B cell (primary cell): ENCODE results near the gene RASSF4. TPM values are rescaled to one million over a fixed set of nuclear protein-coding genes. Genes with fewer than 3 reads are reported as not detected.

Source experiments
- ATAC-seq: fragments of 200-7000 bp; cut with Tn5 transposase; one replicate; pipeline ENCODE4 v1.10.0; 2021; ENCODE audit warnings: low read depth, mild to moderate bottlenecking, moderate number of reproducible peaks, moderate library complexity
- CTCF ChIA-PET: fragments of 350-600 bp; sonication (Branson Sonifier 250); formaldehyde crosslinking; loops from one replicate; lab custom pipeline; 2021; ENCODE audit warnings: antibody characterized with exemption, inconsistent platforms; lab: Charles Lee
- POLR2A ChIA-PET: fragments of 350-600 bp; sonication (Branson Sonifier 250); formaldehyde crosslinking; loops from one replicate; lab custom pipeline; 2021; ENCODE audit warnings: antibody characterized with exemption; lab: Charles Lee
- DNase-seq: peaks from one replicate; pipeline ENCODE4 v3.0.0; 2013
- H2AFZ ChIP-seq: 2 replicates; pipeline ENCODE4 v1.6.1; 2012; ENCODE audit warnings: mild to moderate bottlenecking, low read depth, low read length; ENCODE audit not compliant: insufficient read depth, poor library complexity, severe bottlenecking
- H3K27ac ChIP-seq, 2 donors: 1 replicate in 1 of 2; 2 replicates in 1 of 2; pipeline ENCODE4 v1.5.1; 2012 to 2013; ENCODE audit warnings: low read length in 2 of 2, mild to moderate bottlenecking in 2 of 2, moderate library complexity in 1 of 2
- H3K27me3 ChIP-seq, 4 experiments: fragments of 200-600 bp in 1 of 4; sonication (generic) in 1 of 4; replicated peaks in 1 of 4; 1 replicate in 2 of 4; 2 replicates in 2 of 4; pipeline versions ENCODE4 v1.6.1 to v1.7.0; 2013 to 2016; ENCODE audit warnings: low read length in 3 of 4, mild to moderate bottlenecking in 2 of 4, mixed read lengths in 1 of 4, moderate library complexity in 1 of 4; ENCODE audit not compliant: insufficient read depth in 4 of 4, control insufficient read depth in 3 of 4; ENCODE audit errors: control extremely low read depth in 1 of 4
- H3K36me3 ChIP-seq, 2 experiments: replicated peaks in 1 of 2; 1 replicate in 1 of 2; 2 replicates in 1 of 2; pipeline versions ENCODE4 v1.6.1 to v1.7.1; 2013; ENCODE audit warnings: low read length in 1 of 2; ENCODE audit not compliant: insufficient read depth in 2 of 2, control insufficient read depth in 1 of 2; ENCODE audit errors: control extremely low read depth in 1 of 2, extremely low read depth in 1 of 2
- H3K4me1 ChIP-seq, 2 donors: fragments of 200-600 bp in 1 of 2; sonication (generic) in 1 of 2; 1 replicate in 1 of 2; 2 replicates in 1 of 2; pipeline versions ENCODE4 v1.5.1 to v1.6.1; 2013 to 2017; ENCODE audit warnings: low read length in 2 of 2; ENCODE audit not compliant: control insufficient read depth in 2 of 2, insufficient read depth in 2 of 2
- H3K4me2 ChIP-seq: replicated peaks from 2 replicates; pipeline ENCODE3; 2012; ENCODE audit warnings: mild to moderate bottlenecking, low read depth, low read length; ENCODE audit not compliant: poor library complexity, severe bottlenecking
- H3K4me3 ChIP-seq, 5 experiments: fragments of 200-600 bp in 1 of 5; sonication (generic) in 1 of 5; 1 replicate in 3 of 5; 2 replicates in 2 of 5; pipeline versions ENCODE4 v1.5.1 to v1.7.0; 2011 to 2016; ENCODE audit warnings: low read length in 4 of 5, mild to moderate bottlenecking in 4 of 5, low read depth in 2 of 5, control low read depth in 1 of 5, moderate library complexity in 1 of 5; ENCODE audit not compliant: insufficient read depth in 1 of 5; ENCODE audit errors: control extremely low read depth in 1 of 5, extremely low read depth in 1 of 5
- H3K79me2 ChIP-seq: fragments of 200-600 bp; sonication (generic); one replicate; pipeline ENCODE4 v1.6.0; 2016; ENCODE audit warnings: low read length; ENCODE audit not compliant: control insufficient read depth, insufficient read depth
- H3K9ac ChIP-seq: fragments of 200-600 bp; sonication (generic); 2 replicates; pipeline ENCODE4 v1.6.1; 2017; ENCODE audit warnings: mild to moderate bottlenecking, low read length, moderate library complexity
- H3K9me3 ChIP-seq, 3 donors: one replicate each; pipeline versions ENCODE4 v1.6.1 to v1.7.1; 2013; ENCODE audit warnings: low read length in 2 of 3; ENCODE audit not compliant: control insufficient read depth in 2 of 3, insufficient read depth in 1 of 3; ENCODE audit errors: control extremely low read depth in 1 of 3
- H4K20me1 ChIP-seq: 2 replicates; pipeline ENCODE4 v1.6.0; 2012; ENCODE audit warnings: mild to moderate bottlenecking, low read length; ENCODE audit not compliant: insufficient read depth, control insufficient read depth, poor library complexity, severe bottlenecking
- H3K27ac Mint-ChIP-seq: one replicate; pipeline ENCODE4 v1.8.0; 2021; ENCODE audit warnings: mixed read lengths
- H3K27me3 Mint-ChIP-seq: one replicate; pipeline ENCODE4 v1.8.0; 2021; ENCODE audit warnings: mixed read lengths
- H3K4me1 Mint-ChIP-seq: one replicate; pipeline ENCODE4 v1.8.0; 2021; ENCODE audit warnings: mixed read lengths
- H3K4me3 Mint-ChIP-seq: one replicate; pipeline ENCODE4 v1.8.0; 2021; ENCODE audit warnings: mixed read lengths
- H3K9me3 Mint-ChIP-seq: one replicate; pipeline ENCODE4 v1.8.0; 2022; ENCODE audit warnings: mixed read lengths; ENCODE audit not compliant: insufficient read depth
- CTCF ChIP-seq: fragments of 200-600 bp; IDR thresholded peaks from one replicate; pipeline ENCODE4 v1.8.0; 2022; ENCODE audit warnings: antibody characterized with exemption, mild to moderate bottlenecking
- EZH2 ChIP-seq: IDR thresholded peaks from 2 replicates; pipeline ENCODE4 v1.6.1; 2012; ENCODE audit warnings: borderline replicate concordance, low read depth, mild to moderate bottlenecking, moderate library complexity, low read length; ENCODE audit not compliant: insufficient read depth, poor library complexity, severe bottlenecking
- WGBS: methylation state at CpG from one replicate; pipeline ENCODE4 v1.1.5; 2013; ENCODE audit warnings: missing lambda C conversion rate; ENCODE audit not compliant: insufficient coverage; 5-methylcytosine and 5-hydroxymethylcytosine counted together
- intact Hi-C: fragments of 100-400 bp; cut with micrococcal nuclease; formaldehyde crosslinking; loops from one replicate; pipeline ENCODE4 v1.10.0; 2022
- polyA plus RNA-seq: library from polyadenylated mRNA; depleted of rRNA; stranded (reverse); fragments of >200 nt; gene quantifications from 2 replicates; pipeline ENCODE4 v1.2.3, GENCODE V29; 2012
- total RNA-seq, 2 donors: library from RNA; stranded (reverse); fragments of 120-200 nt in 1 of 2; gene quantifications; 1 replicate in 1 of 2; 2 replicates in 1 of 2; pipeline versions ENCODE4 v1.2.3 to v1.2.4, GENCODE V29; 2013 to 2022

The RASSF4 gene
- total and polyA plus RNA-seq, 2 donors (not counting 1 experiment from before 2014, with no cell fraction given): 1.9 to 2.6 TPM

DNA sequence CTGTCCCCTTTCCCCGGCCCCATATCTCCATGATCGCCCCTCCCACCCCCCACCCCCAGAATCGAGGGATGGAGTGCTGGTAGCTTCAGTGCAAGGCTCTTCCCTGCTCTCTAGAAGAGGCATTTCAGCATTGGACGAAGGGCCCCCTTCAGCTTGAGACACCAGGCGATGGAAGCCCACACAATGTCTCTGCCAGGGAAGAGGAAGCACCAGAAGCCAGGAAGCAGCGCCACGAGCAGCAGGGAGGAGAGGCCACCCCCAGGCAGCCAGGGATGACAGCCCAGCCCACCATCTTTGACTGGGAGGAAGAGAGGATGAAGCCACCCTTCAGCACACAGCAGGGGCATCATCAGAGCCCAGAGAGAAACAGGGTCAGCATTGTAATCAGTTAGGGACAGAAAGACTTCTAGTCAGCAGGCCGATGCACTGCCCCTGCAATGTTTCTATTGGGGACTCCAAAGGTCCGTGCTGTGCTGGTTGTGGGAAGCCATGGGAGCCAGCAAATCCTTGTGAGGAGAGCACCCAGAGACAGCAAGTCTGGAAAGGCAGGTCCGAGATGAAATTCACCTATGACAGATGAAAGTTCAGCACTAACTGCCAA is 32.8 kb upstream of the RASSF4 start:
- Histone ChIP-seq H3K4me1 (no peaks in the 10 kb centered on the region), H3K27ac (no peak overlapping the region), H3K79me2 (no peaks in the 10 kb centered on the region), H3K9ac (no peak overlapping the region), H3K9me3 (no peaks in the 10 kb centered on the region), H2AFZ (no peak overlapping the region), H4K20me1 (no peaks in the 10 kb centered on the region), H3K36me3 (no peaks in the 10 kb centered on the region), H3K4me3 (no peak overlapping the region), H3K27me3 (no peaks in the 10 kb centered on the region), H3K4me2 (no peak overlapping the region)
- H3K27me3 Mint-ChIP-seq: no peaks in the 10 kb centered on the region
- ChIA-PET POLR2A (no interaction called here), CTCF (no interaction called here)
- ATAC-seq (no peak), DNase-seq (no peak)
- no peaks in the 10 kb centered on the region for H3K4me1 Mint-ChIP-seq
- no peak overlapping the region for H3K27ac Mint-ChIP-seq
- intact Hi-C loops: no loop called here
- no peak overlapping the region for H3K4me3 Mint-ChIP-seq
- TF ChIP-seq EZH2 (no peak), CTCF (no peak)
- no peaks in the 10 kb centered on the region for H3K9me3 Mint-ChIP-seq
- 81% methylated on average over 7 of the region's 10 CpGs for WGBS

GRCh38 chr10:44927352-44927751 is 32.2 kb upstream of the RASSF4 start:
- Histone ChIP-seq H3K79me2 (no peaks in the 10 kb centered on the region), H3K9me3 (no peaks in the 10 kb centered on the region), H3K27me3 (no peaks in the 10 kb centered on the region), H2AFZ (no peak overlapping the region), H3K4me1 (no peaks in the 10 kb centered on the region), H3K9ac (no peak overlapping the region), H3K36me3 (no peaks in the 10 kb centered on the region), H3K4me2 (no peak overlapping the region), H3K27ac (no peak overlapping the region), H3K4me3 (no peak overlapping the region), H4K20me1 (no peaks in the 10 kb centered on the region)
- intact Hi-C loops: no loop called here
- POLR2A ChIA-PET: no interaction called here
- DNase-seq: no peak
- no peaks in the 10 kb centered on the region for H3K9me3 Mint-ChIP-seq
- ATAC-seq: no peak
- H3K27me3 Mint-ChIP-seq: no peaks in the 10 kb centered on the region
- no peak overlapping the region for H3K4me3 Mint-ChIP-seq
- TF ChIP-seq EZH2 (no peak), CTCF (no peak)
- no peak overlapping the region for H3K27ac Mint-ChIP-seq
- CTCF ChIA-PET: interaction anchor here (0.7 kb wide), 1 partner anchor 41 kb away, joined by 3 read pairs; no protein-coding TSS in a partner anchor
- no peaks in the 10 kb centered on the region for H3K4me1 Mint-ChIP-seq
- whole genome bisulfite sequencing: 77% methylated on average over 2 of the region's 2 CpGs
